ENCODE measurements around the gene FRAS1. TPM values are rescaled to one million over a fixed set of nuclear protein-coding genes. Genes with fewer than 3 reads are reported as not detected.

Gene FRAS1
- total and polyA plus RNA-seq, 2 donors (not counting 3 experiments of a cell fraction or from before 2014, with no cell fraction given): 1.4 to 3.6 TPM

DNA sequence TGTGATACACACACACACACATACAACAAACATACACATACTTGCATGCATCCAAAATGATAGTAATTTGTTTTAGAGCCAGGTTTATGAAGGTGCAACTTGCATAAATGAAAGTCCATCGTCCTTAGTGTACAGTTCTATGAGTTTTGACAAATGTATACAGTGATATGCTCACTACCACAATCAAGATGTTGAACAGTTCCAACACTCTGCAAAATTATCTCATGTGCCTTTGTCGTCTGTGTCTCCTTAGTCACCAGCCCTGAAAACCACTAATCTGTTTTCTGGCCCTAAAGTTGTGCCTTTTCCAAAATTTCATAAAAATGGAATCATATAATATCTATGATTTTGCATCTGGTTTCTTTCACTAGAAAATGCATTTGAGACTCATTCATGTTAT, 426.7 kb downstream of the FRAS1 start:
- TF ChIP-seq POLR2AphosphoS5 (IDR thresholded peaks at IDR 0.05; ENCODE audit: insufficient read depth, low read depth, low read length) (no peak), GATA2 (IDR thresholded peaks at IDR 0.05; ENCODE audit: insufficient read depth, insufficient read length, low read depth, low read length) (no peak), FOS (IDR thresholded peaks at IDR 0.05; ENCODE audit: borderline replicate concordance, insufficient read depth, low read length) (no peak), EZH2 (IDR thresholded peaks at IDR 0.05; ENCODE audit: borderline replicate concordance, low read depth, low read length, severe bottlenecking) (no peak), JUN (IDR thresholded peaks at IDR 0.05; ENCODE audit: borderline replicate concordance, insufficient read depth, insufficient read length, low read depth) (no peak), MYC (IDR thresholded peaks at IDR 0.05; ENCODE audit: low read depth, low read length) (no peak), POLR2A (IDR thresholded peaks at IDR 0.05; ENCODE audit: low read depth, low read length) (no peak)
- TF ChIP-seq, protein P1, sequence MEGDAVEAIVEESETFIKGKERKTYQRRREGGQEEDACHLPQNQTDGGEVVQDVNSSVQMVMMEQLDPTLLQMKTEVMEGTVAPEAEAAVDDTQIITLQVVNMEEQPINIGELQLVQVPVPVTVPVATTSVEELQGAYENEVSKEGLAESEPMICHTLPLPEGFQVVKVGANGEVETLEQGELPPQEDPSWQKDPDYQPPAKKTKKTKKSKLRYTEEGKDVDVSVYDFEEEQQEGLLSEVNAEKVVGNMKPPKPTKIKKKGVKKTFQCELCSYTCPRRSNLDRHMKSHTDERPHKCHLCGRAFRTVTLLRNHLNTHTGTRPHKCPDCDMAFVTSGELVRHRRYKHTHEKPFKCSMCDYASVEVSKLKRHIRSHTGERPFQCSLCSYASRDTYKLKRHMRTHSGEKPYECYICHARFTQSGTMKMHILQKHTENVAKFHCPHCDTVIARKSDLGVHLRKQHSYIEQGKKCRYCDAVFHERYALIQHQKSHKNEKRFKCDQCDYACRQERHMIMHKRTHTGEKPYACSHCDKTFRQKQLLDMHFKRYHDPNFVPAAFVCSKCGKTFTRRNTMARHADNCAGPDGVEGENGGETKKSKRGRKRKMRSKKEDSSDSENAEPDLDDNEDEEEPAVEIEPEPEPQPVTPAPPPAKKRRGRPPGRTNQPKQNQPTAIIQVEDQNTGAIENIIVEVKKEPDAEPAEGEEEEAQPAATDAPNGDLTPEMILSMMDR (IDR thresholded peaks at IDR 0.05; ENCODE audit: extremely low read depth in 1 of 2, insufficient read depth in 1 of 2, low read depth in 1 of 2, low read length in 2 of 2): no peak
- TF ChIP-seq, protein P2, sequence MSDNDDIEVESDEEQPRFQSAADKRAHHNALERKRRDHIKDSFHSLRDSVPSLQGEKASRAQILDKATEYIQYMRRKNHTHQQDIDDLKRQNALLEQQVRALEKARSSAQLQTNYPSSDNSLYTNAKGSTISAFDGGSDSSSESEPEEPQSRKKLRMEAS (IDR thresholded peaks at IDR 0.05; ENCODE audit: insufficient read depth, insufficient read length): no peak
- Histone ChIP-seq H4K20me1 (replicated peaks; ENCODE audit: control insufficient read depth, extremely low read depth, insufficient read depth, low read length) (no peaks in the 10 kb centered on the region), H3K36me3 (ENCODE audit: control insufficient read depth in 2 of 2, extremely low read depth in 1 of 2, insufficient read depth in 2 of 2, low read length in 2 of 2) (no peaks in the 10 kb centered on the region), H3K9ac (replicated peaks; ENCODE audit: extremely low read depth, insufficient read depth, low read length) (no peak overlapping the region), H3K27ac (ENCODE audit: insufficient read depth, low read depth, low read length) (no peak overlapping the region), H3K4me2 (ENCODE audit: insufficient read depth, low read length) (no peak overlapping the region), H3K79me2 (ENCODE audit: control insufficient read depth, insufficient read depth, low read length) (no peaks in the 10 kb centered on the region), H3K4me1 (ENCODE audit: control insufficient read depth, extremely low read depth, insufficient read depth, low read length) (no peaks in the 10 kb centered on the region), H3K4me3 (replicated peaks in 1 of 3; ENCODE audit: insufficient read depth in 1 of 3, low read depth in 1 of 3, low read length in 3 of 3) (no peak overlapping the region), H2AFZ (ENCODE audit: low read depth, low read length) (no peak overlapping the region), H3K27me3 (ENCODE audit: control insufficient read depth in 2 of 2, insufficient read depth in 2 of 2, low read length in 2 of 2) (no peaks in the 10 kb centered on the region), H3K9me3 (replicated peaks; ENCODE audit: control insufficient read depth, insufficient read depth, low read length) (no peaks in the 10 kb centered on the region), H3K9me1 (replicated peaks; ENCODE audit: control insufficient read depth, extremely low read depth, insufficient read depth, low read length) (no peaks in the 10 kb centered on the region)
- no TSS peak for BruUV-seq (replicated peaks)
- POLR2A ChIA-PET: no interaction called here
- FAIRE-seq (no peak), DNase-seq (ENCODE audit: low read depth, low spot score) (no peak)
- dilution Hi-C loops (cut with MboI; ENCODE audit: extremely low pct_ligation_motif_present, low sequenced_read_pairs): no loop called here
- intact Hi-C loops (cut with micrococcal nuclease): no loop called here
- CTCF ChIA-PET: no interaction called here

Measured in endothelial cell of umbilical vein (primary cell).